DMS53 (cell line): ENCODE measurements around the gene DCHS2.

ENCODE experiments used
- DNase-seq: peaks from one replicate; lab custom pipeline; 2025; lab: John Stamatoyannopoulos, UW

DCHS2 gene

DNA sequence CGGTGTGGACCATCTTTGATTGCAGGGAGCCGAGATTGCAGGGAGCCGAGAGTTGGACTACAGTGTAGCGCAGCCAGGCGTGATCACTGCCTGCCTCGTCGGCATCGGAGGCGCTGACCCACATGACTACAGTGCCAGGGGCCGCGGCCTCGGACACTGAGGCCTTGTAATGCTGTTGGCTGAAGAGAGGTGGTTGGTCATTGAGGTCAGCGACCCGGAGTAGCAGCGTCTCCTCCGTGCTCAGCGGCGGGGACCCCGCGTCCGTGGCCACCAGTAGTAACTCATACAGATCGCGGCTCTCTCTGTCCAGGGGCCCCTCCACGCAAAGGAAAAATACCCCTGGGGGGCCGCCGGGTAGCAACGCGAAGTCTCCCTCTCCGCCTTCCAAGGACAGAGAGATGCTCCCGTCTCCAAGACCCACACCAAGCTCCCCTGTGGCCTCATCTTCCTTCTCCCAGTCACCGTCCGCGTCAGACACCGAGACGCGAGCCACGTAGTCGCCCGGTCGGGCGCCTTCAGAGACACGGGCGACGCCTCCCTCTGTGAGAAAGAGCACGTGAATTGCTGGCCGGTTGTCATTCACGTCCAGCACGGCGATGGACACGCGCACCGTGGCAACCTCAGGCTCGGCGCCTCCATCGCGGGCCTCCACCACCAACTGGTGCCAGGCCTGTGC, 1.9 kb downstream of the DCHS2 start:
- no peak for DNase-seq

DNA sequence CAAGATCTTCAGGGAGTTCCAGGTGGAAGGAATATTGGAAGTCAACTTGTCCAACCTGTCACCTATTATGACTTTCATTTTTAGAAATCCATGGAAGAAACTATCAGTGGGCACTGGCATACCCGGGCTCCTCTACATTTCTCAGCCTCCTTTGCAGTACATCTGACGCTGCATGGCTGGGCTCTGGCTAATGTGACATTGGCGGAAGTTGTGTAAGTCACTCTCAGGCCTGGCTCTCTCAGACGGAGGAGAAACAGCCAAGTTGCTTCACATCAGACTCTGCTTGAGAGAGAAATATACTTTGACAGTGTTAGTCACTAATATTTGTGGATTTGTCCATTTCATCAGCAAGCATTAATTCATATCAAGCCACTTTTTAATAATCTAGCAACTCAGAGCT, 4.5 kb downstream of the DCHS2 start:
- no peak for DNase-seq

DNA sequence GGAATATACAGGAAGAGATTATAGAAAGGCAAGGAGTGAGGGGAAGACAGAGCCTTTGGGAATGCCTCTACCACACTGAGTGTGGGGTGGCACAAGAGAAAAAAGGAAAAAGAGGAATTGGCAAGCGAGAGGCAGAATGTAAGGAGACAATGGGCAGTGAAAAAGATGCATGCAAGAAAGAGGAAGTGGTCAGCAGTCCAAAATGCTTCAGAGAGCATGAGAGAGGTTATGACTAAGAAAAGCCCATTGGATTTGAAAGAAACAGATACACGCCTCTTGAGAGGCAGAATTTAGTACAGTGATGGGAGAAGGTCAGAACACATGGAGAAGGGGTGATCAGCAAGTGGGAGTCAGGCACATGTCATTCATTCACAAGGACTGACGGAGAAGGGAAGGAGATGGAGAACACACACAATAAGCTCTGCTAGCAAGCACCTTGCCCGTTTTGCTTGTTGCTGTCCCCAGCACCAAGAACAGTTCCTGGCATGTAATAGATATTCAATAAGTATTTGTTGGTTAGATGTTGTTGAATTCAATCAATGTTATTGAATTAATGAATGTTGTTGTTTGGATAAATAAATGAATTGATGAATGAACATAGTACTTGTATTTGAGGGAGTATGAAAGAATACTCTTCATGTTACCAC, 6.3 kb downstream of the DCHS2 start:
- DNase-seq: no peak

DNA sequence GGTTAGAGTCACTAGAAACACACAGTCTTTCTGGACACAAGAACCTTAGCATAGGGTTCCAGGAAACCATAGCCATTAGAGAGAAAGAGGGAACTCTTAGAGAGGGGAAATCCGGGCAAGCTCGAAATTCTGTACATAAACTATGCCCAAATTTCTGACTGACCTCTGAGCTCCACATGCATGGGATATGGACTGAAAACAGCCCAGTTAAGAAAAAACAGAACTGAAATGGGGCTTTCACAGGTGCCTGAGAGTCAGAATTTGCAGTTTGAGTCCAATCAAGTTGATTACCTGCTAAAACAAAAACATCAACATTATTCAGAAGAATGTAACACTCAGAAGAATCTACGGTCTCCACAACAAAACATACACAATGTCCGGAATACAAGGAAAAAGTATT, 13.1 kb downstream of the DCHS2 start:
- no peak for DNase-seq

DNA sequence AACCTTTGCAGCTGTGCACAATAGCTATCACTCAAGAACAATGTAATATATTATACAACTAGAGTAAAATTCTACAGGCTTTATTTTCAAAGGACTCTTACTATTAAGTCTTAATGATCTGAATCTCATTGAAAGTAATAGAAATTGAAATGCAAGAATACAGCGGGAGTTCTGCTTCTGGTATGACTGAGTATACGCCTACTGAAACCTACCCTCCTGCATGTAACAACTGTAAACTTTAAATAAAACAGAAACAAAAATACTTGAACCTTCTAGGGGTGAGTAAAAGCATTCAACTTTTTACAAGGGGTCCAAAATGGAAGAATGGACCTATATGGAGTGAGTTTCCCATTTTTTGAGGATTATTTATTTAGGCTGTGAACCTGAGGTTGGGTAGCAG, 13.5 kb downstream of the DCHS2 start:
- no peak for DNase-seq

DNA sequence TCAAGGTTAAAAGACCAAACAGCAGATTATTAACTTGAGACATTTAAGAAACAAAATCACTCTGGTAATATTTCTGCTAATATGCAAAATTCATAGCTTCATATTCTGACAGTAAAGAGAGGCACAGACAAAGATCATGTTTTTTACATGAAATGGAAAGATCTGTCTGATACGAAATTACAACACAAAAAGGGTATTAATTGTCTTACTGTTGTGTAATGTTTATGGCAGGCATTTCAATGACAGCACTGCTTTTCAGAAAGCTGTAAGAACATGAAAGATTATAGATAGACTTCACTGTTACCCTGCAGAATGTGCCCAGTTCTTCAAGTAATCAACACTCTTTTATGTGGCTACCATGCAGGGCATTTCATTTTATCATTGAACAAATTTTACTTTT, 15.4 kb downstream of the DCHS2 start:
- no peak for DNase-seq

DNA sequence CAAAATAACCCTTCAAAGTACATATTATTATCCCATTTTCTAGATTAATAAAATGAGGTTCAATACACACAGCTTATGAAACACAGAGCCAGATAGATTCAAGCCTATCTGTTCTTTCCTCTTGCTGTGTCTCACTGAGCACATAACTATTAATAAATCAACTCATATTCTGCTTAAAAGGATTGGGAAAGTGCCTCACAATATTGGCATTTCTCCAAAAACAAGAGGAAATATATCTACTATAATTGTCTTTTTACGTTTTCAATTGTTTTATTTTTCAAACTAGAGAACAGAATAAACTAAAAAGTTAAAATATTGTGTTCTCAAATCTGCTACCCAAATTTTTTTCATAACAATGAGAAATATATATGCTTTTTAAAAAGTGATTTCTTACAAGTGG, 15.8 kb downstream of the DCHS2 start:
- no peak for DNase-seq

DNA sequence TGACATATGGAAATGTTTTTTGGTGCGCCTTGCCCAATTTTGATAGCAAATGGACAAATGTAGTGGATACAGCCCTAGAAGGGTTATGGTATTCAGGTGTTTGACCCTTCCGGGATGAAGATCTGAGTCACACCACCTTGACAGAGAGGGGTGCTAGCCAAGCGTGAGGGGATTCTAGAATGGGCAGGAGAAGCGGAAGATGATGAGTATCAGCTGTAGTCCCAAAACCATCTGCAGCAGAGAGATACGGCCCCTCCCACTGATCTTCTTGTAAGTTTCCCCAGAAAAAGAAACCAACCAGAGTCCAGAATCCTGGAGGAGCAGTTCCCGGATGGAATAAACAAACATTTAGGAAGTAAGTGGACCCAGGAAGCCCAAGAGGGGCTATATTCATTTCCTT, 18.1 kb downstream of the DCHS2 start:
- no peak for DNase-seq

DNA sequence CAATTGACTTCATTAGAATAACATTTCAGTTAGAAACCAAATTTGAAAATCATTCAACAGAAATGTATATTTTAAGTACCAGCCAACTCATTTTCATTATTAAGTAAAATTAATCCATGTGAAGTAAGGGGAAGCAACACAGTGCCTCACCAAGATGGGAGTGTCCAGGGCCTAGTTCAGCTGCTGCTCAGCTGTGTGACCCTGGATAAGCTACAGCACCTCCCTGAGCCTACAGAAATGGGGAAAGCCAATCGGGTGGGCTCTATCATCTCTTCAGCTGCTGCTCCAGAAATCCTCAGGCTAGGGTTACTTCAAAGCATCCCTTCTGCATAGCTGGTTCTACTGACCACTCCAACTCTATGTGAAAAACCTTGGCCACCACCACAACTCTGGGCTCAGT, 18.7 kb downstream of the DCHS2 start:
- no peak for DNase-seq

DNA sequence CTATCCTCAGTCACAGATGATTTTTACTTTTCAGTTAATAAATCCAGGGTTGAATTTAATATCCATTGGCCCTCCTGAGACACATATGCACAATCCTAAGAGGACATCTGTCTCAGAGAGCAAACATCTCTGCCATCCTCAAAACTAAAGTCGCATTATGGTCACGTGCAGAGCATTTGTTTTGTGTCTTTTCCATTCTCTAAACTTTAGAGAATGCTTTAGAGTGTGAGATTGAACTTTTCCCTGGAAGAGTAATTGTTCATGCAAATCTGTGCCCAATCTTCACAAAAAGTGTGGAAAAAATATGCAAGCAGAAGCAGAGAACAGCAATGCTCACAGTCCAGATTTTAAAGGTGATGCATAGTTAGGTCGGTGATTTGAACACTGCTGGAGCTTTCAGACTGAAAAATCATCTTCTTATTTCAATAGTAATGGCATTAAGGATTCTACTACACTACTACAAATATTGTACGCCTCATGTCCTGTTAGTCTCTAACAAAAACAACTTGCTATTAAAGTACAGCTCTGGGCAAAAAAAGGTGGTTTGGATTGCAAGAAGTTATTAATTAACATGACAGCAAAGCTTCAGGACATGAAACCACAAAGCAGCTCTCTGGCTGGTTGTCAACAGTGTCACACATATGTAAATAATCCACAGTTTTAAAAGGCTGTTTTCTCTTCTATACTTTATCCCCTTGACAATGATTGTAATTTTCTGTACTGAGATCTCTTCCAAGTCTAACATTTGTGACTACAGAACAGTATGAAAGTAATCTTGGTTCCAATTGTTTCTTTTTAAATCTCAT, 19.9 kb downstream of the DCHS2 start:
- DNase-seq: peak; percentile 68

DNA sequence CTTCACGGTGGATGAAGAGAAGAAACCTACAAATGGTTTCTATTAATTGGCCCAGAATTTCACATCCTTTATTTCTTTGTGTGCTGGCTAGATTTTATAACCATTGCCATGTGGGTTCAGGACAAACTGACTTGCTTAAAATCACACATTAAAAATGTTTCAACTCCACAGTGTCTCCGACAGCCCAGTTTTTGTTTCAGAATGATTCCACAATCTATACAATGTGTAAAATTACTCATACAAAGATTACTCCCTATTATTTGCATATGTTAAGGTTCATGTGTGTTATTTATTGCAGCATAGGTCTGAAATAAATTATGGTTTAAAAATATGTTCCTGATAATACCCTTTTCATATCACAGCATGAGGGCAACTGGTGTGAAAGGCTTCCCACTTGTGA, 20.6 kb downstream of the DCHS2 start:
- no peak for DNase-seq

DNA sequence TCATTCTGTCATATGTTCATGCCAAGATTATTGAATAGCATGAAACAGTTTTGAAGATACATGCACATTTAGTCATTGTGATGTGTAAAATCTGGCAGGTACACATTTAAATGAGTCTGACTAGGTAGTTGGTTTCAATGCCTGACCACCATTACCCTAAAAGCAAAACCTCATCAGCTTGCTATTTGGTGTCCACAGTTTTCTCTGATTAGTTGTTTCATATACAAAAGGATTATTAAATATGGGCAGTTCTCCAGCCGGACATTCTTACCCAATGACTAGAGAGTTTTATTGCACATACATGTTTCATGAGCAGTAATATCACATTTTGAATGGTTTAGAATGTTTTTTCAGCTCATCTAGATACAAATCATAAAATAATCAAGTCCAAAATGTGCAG, 23.7 kb downstream of the DCHS2 start:
- DNase-seq: no peak

DNA sequence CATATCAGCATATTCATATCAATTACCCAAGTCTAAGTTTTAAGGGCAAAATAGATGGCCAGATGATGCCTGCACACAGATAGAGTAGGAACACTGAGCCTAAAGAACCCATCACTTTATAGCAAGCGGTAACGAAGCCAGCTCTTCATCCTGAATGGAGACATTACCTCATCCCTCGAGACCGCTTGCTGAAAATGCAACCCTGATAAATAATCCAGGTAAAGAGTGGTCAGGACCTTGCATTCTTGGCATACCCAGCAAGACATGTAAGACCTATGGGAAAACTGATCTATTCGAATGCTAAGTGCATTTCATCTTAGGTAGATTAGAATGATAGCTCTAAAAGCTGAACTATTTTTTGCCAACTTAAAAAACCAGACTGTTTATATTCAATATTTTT, 25.3 kb downstream of the DCHS2 start:
- no peak for DNase-seq

DNA sequence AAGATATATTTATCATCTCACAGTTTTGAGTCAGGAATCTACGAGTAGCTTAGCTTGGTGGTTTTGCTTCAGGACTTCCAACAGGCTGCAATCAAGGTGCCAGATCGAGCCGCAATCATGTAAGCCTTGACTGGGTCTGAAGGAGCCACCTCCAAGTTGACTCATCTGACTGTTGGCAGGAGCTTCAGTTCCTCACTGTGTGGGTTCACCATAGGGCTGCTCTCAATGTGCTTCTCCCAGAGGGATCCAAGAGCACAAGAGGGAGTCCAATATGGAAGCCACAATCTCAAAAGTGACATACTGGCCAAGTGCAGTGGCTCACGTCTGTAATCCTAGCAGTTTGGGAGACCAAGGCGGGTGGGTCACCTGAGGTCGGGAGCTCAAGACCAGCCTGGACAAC, 26.5 kb downstream of the DCHS2 start:
- DNase-seq: no peak

DNA sequence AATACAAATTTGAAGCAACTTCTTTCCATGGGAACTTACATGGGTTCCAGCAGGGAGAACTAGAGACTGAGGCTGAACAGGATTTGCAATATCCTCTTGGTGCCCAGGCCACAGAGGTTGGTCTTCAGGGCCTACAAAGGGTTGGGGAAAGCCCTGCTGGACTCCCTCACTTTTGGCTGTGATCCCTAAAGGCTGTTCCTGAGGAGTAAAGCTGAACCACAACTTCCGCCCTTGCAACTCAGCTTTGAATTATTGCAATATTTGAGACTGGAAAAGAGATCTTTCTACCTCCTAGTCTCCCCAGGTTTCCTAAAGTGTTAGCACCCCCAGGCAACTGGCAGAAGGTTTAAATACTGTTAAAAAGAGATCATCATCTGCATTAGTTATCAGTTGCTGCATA, 26.9 kb downstream of the DCHS2 start:
- no peak for DNase-seq

DNA sequence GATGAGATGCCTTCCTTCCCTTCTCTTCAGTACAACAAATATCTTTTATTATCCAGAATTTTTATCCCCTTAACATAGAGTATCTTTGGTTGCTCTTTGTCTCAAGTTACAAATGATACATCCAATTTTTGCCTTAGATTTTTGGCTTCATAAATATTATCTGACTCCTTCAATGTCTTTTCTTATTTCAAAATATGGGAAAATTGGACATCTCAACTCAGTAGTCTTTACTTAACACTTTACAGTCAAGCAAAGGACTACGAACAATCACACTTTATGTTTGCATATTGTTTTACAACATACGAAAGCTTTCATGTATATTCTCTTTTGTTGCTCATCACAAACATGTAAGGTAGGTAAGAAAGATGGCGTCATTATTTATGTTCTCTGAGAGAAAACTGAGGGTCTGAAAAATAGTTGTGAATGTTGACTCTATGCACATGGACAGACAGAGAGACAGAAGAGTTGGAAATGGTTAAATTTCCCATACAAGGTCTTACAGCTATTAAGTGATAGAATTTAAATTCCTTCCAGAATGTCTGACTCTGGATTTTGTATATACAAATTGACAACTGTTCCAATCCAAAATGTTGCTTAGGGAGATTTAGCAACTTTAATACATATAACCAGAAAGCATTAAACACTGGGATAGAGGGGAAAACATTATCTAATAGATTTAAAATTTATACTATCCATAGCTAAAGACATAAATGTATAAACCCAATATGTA, 29.4 kb downstream of the DCHS2 start:
- no peak for DNase-seq

DNA sequence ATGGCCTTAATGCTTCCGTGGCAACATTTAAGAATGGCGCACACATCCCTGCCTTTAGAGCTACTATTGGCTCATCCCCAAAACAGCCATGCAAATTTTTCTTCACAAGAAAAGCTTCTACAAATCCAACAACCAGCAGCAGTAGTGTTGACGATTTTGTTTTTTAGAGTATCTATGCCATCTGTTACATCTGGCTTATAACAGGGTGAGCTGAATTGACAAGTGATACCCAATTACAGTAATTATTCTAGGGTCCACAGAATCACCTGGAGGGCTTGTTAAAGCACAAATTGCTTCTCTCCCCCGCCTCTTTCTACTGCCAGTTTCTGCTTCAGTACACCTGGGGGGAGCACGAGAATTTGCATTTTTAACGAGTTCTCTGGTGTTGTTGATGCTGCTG, 34.1 kb downstream of the DCHS2 start:
- no peak for DNase-seq

DNA sequence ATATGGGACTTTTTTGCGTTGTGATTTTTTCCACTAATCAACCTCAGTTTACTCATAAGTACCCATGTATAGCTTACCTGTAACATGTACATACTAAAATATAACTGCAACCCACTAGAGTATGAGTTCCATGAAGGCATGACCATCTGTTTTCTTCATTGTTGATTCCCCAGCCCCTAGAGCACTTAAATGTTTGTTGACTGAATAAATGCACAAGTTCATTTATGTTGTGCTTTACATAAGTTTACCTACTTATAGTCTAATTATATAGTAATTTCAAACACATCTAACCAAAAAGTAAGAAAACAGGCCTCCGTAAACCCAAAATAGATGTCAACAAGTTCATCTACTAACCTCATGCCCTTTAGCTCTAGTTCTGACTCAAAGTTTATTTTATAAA, 34.7 kb downstream of the DCHS2 start:
- DNase-seq: no peak

DNA sequence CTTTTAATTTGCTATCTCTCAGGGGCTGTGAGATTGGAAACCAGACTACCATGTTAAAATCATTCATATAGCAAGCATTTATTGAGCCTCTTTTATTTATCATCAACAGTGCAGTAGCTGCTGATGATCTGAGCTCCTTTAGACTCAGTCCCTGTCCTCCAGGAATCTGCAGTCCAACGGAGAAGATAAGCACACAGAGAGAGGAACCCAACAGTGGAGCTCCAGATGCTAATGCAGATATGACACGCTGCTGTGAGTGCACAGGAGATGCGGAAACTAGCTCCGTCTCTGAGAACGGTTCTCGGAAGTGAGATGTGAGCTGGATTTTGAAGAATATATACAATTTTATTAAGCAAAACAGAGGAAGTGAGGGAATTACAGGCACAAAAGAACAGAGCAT, 35.4 kb downstream of the DCHS2 start:
- DNase-seq: no peak

DNA sequence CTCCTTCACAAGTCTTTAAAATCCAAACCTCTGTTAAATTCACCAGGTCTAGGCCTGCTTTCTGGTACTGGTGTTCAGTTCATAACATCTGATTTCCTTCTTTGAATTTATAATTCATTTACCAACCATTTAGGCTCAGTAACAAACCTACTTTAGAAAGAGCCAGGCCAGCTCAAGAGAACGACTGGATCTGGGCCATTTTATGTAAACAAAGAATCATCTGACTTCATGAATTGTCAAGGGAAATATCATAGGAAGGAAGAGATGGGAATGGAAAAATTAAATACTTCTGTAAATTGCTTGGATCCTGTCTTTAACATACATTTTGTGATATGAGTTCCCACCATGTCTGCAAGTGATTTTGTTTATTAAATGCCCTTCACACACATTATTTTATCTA, 36.5 kb downstream of the DCHS2 start:
- no peak for DNase-seq

DNA sequence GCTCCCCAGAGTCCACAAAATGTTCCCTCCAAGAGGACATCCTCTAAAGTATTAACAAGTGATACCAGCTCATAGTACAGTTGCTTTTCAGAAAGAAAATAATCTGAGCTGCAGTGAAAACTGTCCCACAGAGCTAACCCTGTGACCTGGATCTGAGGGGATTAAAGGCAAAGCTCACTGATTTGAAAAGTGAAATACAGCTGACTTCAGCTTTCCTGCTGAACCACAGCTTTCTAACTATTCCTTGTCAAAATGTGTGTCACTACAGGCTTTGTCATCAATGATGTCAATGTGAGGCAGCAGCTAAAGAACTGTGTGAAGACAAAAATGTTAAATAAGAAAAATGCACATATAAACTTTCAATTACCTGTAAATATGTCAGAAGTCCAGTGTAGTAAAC, 36.9 kb downstream of the DCHS2 start:
- no peak for DNase-seq

DNA sequence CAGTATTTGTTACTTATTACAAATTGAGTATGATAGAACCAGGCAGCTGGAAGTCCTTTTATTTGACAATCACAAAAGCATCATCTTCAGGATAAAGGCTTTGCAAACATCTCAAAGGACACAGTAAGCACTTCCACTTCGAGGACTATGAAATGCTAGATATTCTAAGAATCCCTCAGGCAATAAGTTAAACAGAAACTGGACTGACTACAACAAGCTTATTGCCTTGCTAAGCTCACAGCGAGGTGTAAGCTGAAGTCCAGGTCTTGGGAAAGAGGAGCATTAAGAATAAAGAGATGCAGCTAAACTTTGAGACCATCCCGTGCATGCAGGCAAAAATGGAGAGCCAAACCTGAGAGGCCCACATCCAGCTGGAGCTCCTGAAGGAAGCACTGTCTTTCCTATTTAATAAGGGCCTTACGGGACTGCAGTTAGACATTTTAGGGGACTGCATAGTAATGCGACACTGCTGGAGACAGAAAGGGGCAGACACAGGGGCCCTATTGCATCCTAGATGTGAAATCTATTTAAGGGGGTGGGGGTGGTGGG, 38.7 kb downstream of the DCHS2 start:
- DNase-seq: no peak
